Osteocyte (in vitro differentiated cells): ENCODE measurements around the gene ZNF778. TPM values are rescaled to one million over a fixed set of nuclear protein-coding genes. Genes with fewer than 3 reads are reported as not detected.

Source experiments
- DNase-seq: peaks from one replicate; pipeline ENCODE4 v3.0.0; 2021; ENCODE audit warnings: mixed read lengths; ENCODE audit not compliant: unreplicated experiment; ENCODE audit errors: extremely low spot score
- H3K27ac Mint-ChIP-seq: one replicate; pipeline ENCODE4 v1.8.0; 2021; ENCODE audit warnings: mild to moderate bottlenecking, mixed read lengths; ENCODE audit not compliant: unreplicated experiment
- H3K27me3 Mint-ChIP-seq: one replicate; pipeline ENCODE4 v1.8.0; 2021; ENCODE audit warnings: mixed read lengths; ENCODE audit not compliant: unreplicated experiment
- H3K36me3 Mint-ChIP-seq: one replicate; pipeline ENCODE4 v1.8.0; 2021; ENCODE audit warnings: mixed read lengths; ENCODE audit not compliant: unreplicated experiment
- H3K4me1 Mint-ChIP-seq: one replicate; pipeline ENCODE4 v1.8.0; 2021; ENCODE audit warnings: mixed read lengths; ENCODE audit not compliant: unreplicated experiment
- H3K4me3 Mint-ChIP-seq: one replicate; pipeline ENCODE4 v1.8.0; 2021; ENCODE audit warnings: mild to moderate bottlenecking, moderate library complexity, mixed read lengths; ENCODE audit not compliant: unreplicated experiment
- H3K9me3 Mint-ChIP-seq: one replicate; pipeline ENCODE4 v1.8.0; 2021; ENCODE audit warnings: mixed read lengths; ENCODE audit not compliant: unreplicated experiment
- CTCF ChIP-seq: fragments of 200-600 bp; sonication (generic); IDR thresholded peaks from 2 replicates; pipeline ENCODE4 v1.5.0; 2021; ENCODE audit warnings: antibody characterized with exemption, mild to moderate bottlenecking, moderate library complexity
- total RNA-seq: library from RNA; stranded (reverse); gene quantifications from 2 replicates; pipeline ENCODE4 v1.2.1, GENCODE V29; 2021

The ZNF778 gene
- total RNA-seq, 1 donor from 2014 or later, result 10.5 TPM

- Mint-ChIP-seq H3K4me1 (peaks cover 3% of the 10 kb centered on the region), H3K27me3 (no peaks in the 10 kb centered on the region), H3K4me3 (no peak overlapping the region), H3K9me3 (no peaks in the 10 kb centered on the region), H3K36me3 (peaks cover 36% of the 10 kb centered on the region), H3K27ac (no peak overlapping the region)
- no peak for DNase-seq
- TF ChIP-seq CTCF, result no peak
These were observed 58.6 kb downstream of the ZNF778 start for GRCh38 chr16:89275837-89276720.

- H3K4me3 Mint-ChIP-seq, result no peak overlapping the region
These were observed 59.5 kb downstream of the ZNF778 start for GRCh38 chr16:89277049-89277448.

DNA sequence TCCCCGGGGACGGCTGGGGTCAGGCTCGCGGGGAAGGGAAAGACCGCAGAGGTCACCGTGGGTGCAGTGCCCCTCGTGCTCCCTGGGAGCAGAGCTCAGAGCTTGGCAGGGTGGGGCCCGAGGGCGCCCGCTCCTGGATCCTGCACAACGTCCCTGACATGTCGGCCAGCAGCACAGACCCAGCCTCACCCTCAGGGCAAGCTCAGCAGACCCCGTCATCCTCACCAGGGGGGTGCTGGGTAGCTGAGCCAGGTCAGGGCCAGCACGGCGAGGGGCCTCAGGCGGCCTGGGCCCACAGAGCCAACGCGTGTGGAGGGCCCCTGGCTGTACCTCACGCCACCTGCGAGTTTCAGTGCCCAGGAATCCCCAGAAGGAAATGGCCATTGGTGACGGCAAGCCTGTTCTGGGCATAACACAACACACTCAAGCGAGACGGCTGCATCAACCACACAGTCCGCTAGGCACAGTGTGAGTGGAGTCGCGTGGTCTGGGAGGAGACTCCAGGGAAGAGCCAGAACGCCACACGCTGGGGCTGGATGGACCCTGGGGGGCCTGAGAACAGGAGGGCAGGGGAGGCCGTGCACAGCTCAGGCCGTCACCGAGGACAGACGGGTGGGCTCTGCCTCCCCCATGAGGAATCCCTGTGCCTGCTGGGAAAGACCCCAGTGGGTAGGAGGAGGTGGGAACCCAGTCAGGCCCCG lies 60.3 kb downstream of the ZNF778 start:
- no peaks in the 10 kb centered on the region for H3K9me3 Mint-ChIP-seq
- H3K27me3 Mint-ChIP-seq, result no peaks in the 10 kb centered on the region
- H3K4me1 Mint-ChIP-seq, result peaks cover 3% of the 10 kb centered on the region
- peak overlapping the region; percentile 35 for H3K4me3 Mint-ChIP-seq
- no peak for DNase-seq
- H3K36me3 Mint-ChIP-seq, result peaks cover 25% of the 10 kb centered on the region
- TF ChIP-seq CTCF, result no peak
- H3K27ac Mint-ChIP-seq, result no peak overlapping the region

More at GRCh38 chr16:89277049-89277448, 59.5 kb downstream of the ZNF778 start:
- no peak for DNase-seq
- Mint-ChIP-seq H3K4me1 (peaks cover 3% of the 10 kb centered on the region), H3K27ac (no peak overlapping the region), H3K27me3 (no peaks in the 10 kb centered on the region), H3K9me3 (no peaks in the 10 kb centered on the region), H3K36me3 (peaks cover 30% of the 10 kb centered on the region)
- TF ChIP-seq CTCF, result no peak

DNA sequence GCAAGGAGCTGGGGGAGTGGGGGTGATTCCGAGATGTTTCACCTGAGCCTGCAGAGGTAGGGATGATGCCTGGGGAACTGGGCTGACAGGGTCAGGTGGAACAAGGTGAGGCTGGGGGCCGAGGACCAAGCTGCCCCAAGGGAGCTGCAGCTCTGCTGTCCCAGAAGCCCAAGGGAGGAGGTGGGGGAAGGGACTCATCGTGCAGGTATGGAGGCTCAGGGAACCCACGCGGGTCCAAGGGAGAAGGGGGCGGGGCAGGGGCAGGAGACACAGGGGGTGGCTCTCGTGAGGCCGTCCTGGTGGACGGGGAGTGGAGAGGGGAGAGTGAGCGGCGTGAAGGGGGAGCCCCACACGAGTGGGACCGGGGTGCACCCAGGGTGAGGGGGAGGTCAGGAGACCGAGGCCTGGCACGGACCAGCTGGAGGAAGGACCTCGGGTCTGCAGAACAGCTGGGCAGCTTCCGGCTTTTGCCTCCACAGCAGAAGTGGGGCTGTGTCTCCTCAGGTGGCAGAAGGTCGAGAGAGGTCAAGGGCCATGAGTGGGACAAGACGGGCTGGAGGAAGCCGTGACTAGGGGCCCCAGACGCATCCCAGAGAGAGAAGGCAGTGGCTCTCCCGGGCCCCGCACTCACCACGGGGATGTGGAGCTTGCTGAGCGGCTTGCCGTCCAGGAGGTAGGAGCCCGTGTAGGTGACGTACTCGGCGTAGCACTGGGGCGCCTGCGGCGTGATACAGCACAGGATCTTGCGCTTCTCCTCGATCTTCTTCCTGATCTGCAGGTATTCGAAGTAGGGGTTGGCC lies 61.1 kb downstream of the ZNF778 start:
- Mint-ChIP-seq H3K9me3 (no peaks in the 10 kb centered on the region), H3K27ac (no peak overlapping the region), H3K4me3 (peak overlapping the region; percentile 35), H3K36me3 (peaks cover 16% of the 10 kb centered on the region), H3K4me1 (peaks cover 2% of the 10 kb centered on the region), H3K27me3 (no peaks in the 10 kb centered on the region)
- no peak for DNase-seq
- no peak for TF ChIP-seq CTCF
